Tibial nerve (tissue), 4 donors: ENCODE results near the gene KSR2.

Experiments
- EP300 ChIP-seq, 2 donors: sonication (generic); formaldehyde crosslinking; IDR thresholded peaks; one replicate each; pipeline ENCODE4 v1.6.1; 2017; ENCODE audit warnings: antibody characterized with exemption in 2 of 2, mild to moderate bottlenecking in 1 of 2
- POLR2A ChIP-seq, 2 donors: fragments of 450-650 bp; IDR thresholded peaks; one replicate each; pipeline ENCODE4 v1.6.1; 2017; ENCODE audit warnings: antibody characterized with exemption in 2 of 2, mild to moderate bottlenecking in 2 of 2, moderate library complexity in 2 of 2
- TF ChIP-seq, protein P1 (sequence below), 5 experiments: fragments of 200-600 bp in 3 of 5; fragments of 450-650 bp in 2 of 5; sonication (generic) in 3 of 5; IDR thresholded peaks; one replicate each; pipeline ENCODE4 v1.5.1; 2016 to 2019; ENCODE audit warnings: antibody characterized with exemption in 5 of 5, mild to moderate bottlenecking in 3 of 5, moderate library complexity in 2 of 5

DNA sequence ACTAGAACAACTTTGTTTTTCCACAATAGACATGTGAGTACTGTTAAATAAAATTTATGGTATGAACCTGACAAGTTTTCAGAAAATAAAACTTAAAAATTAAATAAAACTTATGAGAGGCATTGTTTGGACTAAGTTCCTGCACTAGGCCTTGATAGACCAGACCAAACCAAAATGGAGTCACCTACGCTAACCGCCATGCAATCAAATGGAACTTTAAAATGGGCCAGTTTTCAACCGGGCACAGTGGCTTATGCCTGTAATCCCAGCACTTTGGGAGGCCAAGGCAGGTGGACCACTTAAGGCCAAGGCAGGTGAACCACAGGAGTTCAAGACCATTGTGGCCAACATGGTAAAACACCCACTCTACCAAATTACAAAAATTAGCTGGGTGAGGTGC is 42.6 kb upstream of the KSR2 start:
- TF ChIP-seq, protein P1, sequence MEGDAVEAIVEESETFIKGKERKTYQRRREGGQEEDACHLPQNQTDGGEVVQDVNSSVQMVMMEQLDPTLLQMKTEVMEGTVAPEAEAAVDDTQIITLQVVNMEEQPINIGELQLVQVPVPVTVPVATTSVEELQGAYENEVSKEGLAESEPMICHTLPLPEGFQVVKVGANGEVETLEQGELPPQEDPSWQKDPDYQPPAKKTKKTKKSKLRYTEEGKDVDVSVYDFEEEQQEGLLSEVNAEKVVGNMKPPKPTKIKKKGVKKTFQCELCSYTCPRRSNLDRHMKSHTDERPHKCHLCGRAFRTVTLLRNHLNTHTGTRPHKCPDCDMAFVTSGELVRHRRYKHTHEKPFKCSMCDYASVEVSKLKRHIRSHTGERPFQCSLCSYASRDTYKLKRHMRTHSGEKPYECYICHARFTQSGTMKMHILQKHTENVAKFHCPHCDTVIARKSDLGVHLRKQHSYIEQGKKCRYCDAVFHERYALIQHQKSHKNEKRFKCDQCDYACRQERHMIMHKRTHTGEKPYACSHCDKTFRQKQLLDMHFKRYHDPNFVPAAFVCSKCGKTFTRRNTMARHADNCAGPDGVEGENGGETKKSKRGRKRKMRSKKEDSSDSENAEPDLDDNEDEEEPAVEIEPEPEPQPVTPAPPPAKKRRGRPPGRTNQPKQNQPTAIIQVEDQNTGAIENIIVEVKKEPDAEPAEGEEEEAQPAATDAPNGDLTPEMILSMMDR (IDR thresholded peaks at IDR 0.05), result no peak
- TF ChIP-seq POLR2A (IDR thresholded peaks at IDR 0.05) (no peak), EP300 (IDR thresholded peaks at IDR 0.05) (no peak)
